PC-9 (cell line): ENCODE data around the gene BICC1.

Experiments used
- CTCF ChIP-seq: fragments of 200-600 bp; sonication (generic); conservative IDR thresholded peaks from 2 replicates; pipeline ENCODE4 v1.6.1; 2017; ENCODE audit warnings: mixed run types, antibody characterized with exemption, mild to moderate bottlenecking, moderate library complexity
- EZH2 ChIP-seq: fragments of 200-600 bp; sonication (generic); IDR thresholded peaks from 2 replicates; pipeline ENCODE4 v1.8.0; 2017; ENCODE audit warnings: antibody characterized with exemption, low read depth

GRCh38 chr10:58546722-58547445 lies 34.2 kb downstream of the BICC1 start:
- TF ChIP-seq CTCF = no peak
- TF ChIP-seq EZH2 = no peak
